SK-N-MC (cell line): ENCODE data around the gene SOAT1.
"Not testable (repeated sequence)": the region's sequence is repeated elsewhere in the genome, so short reads cannot be mapped to it uniquely, and the experiment has no call there.

Source experiments
- EZH2 ChIP-seq: fragments of 200-600 bp; sonication (generic); IDR thresholded peaks from one replicate; pipeline ENCODE4 v1.6.1; 2017; ENCODE audit warnings: antibody characterized with exemption
- FOXP2 ChIP-seq: optimal IDR thresholded peaks from 2 replicates; pipeline ENCODE3; 2011; ENCODE audit warnings: mild to moderate bottlenecking, moderate library complexity; ENCODE audit not compliant: insufficient read depth; ENCODE audit errors: extremely low read length, control extremely low read depth
- POLR2AphosphoS5 ChIP-seq: IDR thresholded peaks from 2 replicates; pipeline ENCODE4 v1.6.1; 2012; ENCODE audit warnings: mild to moderate bottlenecking, low read depth, low read length, borderline replicate concordance

GRCh38 chr1:179245426-179245825 lies 48.2 kb upstream of the SOAT1 start:
- not testable (repeated sequence) for TF ChIP-seq POLR2AphosphoS5, EZH2, FOXP2
